ENCODE results near the gene IGFALS.

IGFALS gene

DNA sequence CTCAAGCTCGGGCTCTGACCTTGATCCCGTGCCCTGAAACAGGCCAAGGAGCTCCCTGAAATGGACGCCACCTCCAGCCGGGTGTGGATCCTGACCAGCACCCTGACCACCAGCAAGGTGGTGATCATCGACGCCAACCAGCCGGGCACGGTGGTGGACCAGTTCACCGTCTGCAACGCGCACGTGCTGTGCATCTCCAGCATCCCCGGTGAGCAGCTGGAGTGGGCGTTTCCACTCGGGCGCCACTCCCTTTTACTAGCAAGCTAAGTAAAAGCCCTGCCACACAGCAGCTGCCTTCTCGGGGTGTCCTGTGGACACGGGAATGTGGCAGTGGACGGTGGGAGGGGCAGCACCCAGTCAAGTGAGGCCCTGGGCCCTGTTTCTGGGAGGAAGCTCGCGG is 28.5 kb downstream of the IGFALS start:
- no peak for DNase-seq (ENCODE audit: low spot score)

DNA sequence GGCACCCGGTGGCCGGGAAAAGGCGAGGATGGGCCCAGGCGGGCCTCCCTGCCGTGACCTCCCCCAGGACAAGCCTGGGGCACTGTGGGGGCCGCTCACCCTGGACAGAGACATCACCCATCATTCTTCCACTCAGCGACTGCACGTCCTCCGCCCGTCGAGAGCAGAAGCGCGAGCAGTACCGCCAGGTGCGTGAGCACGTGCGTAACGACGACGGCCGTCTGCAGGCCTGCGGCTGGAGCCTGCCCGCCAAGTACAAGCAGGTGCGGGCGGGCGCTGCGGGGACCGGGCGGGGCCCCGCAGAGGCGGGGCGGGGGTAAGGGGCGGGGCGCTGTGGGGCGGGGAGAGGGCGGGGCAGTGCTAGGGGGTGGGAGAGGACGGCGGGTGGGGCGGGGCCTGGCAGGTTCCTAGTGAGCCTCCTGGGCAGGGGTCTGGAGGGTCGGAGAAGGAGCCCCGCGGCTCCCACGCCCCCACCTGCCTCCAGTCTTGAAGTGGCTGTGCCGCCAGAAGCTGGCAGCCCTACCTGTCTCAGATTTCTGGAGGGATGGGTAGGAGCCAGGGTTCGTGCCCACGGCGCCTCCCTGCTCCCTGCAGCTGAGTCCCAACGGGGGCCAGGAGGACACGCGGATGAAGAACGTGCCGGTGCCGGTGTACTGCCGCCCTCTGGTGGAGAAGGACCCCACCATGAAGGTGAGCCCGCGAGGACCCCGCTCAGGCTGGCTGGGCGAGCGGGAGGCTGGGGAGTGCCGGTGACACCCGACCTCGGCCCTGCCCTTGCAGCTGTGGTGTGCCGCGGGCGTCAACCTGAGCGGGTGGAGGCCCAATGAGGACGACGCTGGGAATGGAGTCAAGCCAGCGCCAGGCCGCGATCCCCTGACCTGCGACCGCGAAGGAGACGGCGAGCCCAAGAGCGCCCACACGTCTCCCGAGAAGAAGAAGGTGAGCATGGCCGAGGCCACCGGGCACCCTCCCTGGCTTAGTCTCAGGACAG is 29.7 kb downstream of the IGFALS start:
- DNase-seq (ENCODE audit: low spot score): no peak

- no peak for DNase-seq (ENCODE audit: low spot score)
Measured at GRCh38 chr16:1762879-1763520, 30.5 kb downstream of the IGFALS start.

DNA sequence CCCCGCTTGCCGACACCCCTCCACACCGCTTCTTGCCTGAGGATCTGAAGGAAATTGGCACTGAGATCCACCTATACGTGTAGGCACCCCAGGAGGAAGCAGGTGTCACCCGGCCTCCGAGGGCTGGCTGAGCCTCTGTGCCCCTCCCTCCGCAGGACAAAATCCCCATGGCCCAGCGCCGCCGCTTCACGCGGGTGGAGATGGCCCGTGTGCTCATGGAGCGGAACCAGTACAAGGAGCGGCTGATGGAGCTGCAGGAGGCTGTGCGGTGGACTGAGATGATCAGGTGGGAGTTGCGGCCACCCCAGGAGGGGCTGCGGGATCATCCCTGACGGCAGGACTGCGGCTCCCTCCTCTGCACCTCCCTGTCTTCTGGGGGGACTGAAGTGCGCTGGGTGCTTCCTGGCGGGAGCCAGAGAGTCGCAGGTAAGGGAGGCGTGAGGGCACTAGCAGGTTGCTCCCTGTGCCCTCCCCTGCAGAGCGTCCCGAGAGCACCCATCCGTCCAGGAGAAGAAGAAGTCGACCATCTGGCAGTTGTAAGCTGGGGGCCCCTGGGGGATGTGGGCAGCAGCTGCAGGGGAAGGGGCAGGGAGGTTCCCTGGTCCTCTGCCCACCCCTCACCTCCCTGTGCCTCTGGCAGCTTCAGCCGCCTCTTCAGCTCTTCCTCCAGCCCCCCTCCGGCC is 31.2 kb downstream of the IGFALS start:
- DNase-seq (ENCODE audit: low spot score): no peak

- no peak for DNase-seq (ENCODE audit: low spot score)
Measured at GRCh38 chr16:1761751-1762150, 31.8 kb downstream of the IGFALS start.

DNA sequence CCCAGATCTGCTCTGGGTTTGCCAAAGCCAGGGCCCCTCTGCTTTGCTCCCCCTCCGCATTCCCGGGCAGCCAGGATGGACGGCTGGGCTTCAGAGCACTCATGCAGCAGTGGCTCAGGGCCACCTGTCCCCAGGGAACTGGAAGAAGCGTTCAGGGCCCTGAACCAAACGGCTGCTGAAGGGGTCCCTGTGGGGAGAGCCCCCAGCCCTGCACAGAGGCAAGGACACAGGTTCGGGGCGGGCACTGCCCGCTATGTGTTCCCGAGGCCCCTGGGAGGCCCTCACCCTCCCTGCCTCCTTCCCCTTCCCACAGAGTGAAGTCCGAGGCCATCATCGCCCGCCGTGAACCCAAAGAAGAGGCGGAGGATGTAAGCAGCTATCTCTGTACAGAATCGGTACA is 32.6 kb downstream of the IGFALS start:
- no peak for DNase-seq (ENCODE audit: low spot score)

- DNase-seq (ENCODE audit: low spot score): no peak
Measured at GRCh38 chr16:1759511-1759910, 34.0 kb downstream of the IGFALS start.

- DNase-seq (ENCODE audit: low spot score): no peak
Measured at GRCh38 chr16:1758923-1759322, 34.6 kb downstream of the IGFALS start.

DNA sequence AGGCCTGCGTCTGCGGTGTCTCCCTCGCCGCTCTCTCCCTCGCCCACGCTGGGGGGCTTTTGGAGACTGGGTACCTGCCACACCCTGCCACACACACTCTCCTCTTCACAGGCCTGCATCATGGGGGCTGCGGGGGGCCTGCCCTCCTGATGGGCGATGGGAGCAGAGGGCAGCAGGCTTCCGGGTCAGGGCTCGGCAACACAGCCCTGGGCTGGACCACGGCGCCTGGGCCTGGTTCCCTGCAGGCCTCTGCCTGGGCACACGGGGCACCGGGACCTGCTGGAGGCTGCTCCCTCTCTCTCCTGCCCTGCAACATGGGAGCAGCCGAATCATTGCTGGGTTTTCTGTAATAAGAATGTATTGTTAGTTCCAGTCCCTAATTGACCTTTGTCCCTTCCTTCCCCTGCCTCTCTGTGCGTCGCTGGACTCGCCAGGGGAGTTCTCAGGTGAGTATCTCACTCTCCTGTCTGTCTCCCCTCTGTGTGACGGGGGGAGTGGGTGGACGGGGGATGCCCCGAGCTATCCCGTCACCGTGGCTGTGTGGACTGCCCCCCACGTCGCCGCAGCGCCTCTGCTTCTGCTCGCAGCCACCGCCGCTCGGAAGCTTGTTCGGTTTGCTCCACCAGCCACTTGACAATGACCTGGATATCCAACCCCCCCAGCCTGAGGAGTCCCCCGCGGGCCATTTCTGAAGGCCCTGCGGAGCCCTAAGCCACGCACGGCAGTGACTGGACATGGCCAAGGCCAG is 35.6 kb downstream of the IGFALS start:
- DNase-seq (ENCODE audit: low spot score): no peak

GRCh38 chr16:1754204-1754603 is 39.3 kb downstream of the IGFALS start:
- DNase-seq (ENCODE audit: low spot score): no peak

- no peak for DNase-seq (ENCODE audit: low spot score)
Measured at GRCh38 chr16:1752853-1753252, 40.7 kb downstream of the IGFALS start.

DNA sequence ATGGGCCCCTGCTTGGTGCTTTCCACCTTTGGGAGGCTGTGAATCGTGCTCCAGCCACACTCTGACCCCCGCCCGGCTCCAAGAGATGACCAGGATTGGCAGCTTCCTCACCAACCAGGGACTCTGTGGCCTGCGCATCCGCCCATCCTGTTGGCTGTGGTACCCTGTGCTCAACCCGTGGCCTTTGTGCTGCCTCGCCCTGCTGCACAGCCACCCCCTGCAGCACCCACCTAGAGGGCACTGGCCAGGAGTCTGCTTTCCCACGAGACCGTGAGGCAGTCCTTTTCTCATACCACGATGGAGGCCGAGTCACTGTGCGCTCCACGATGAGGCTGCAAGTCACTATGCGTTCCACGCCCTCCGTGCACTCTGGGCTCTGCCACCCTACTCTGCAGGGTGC is 41.6 kb downstream of the IGFALS start:
- no peak for DNase-seq (ENCODE audit: low spot score)

DNA sequence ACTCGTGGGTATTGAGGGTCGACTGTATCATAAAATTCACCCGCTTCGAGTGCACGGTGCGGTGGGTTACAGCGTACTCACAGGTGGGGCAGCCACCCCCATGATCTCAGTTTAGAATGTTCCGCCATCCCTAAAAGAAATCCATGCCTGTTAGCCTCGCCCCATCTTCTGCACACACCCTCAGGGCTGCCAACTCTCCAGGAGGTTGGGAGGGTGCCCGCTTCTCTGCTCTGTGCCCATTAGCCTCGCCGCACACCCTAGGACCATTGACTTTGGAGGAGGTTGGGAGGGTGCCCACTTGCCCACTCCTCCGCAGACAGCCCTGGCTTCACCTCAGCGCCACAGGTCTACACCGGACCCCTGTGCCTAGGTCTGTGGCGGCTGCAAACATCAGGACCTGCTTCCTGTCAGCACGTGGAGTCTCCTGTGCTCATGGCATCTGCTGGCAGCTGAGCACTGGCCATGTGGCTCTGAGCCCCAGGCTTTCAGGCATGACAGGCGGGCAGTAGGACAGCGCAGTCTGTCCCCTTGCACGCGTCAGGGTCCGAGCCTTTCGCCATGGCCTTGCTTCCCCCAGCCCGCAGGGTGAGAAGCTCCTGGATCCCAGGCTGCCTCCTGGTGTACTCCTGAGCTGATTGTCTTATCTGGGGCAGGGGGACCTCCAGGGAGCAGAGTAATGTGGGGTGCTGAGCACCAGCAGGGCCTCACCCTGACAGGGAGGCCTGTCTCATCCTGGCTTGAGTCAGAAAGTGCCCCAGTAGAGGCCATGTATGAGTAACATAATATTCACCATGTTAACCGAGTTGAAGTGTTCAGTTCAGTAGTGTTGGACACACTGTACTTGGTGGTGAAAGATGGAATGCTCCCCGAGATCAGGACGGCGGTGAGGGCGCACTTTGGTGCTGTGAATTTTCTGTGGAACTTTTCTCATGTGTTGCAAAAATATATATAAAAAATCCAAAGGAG is 44.1 kb downstream of the IGFALS start:
- DNase-seq (ENCODE audit: low spot score): no peak

DNA sequence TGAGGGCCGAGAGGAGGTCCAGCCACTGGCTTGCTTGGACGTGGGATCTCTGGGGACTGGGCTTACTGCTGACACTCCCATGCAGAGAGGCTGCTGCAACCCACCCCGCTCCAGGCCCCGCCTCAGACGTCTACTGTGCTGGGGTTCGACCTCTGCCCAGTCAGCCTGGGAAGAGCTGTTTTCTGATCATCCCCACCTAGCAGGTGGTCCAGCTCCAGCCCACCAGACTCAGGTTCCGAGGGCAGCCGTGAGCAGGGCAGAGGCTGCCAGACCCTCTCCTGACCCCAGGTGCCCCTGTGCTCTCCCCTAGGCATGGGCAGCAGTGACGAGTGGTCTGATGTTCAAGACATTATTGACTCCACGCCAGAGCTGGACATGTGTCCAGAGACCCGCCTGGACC is 45.6 kb downstream of the IGFALS start:
- no peak for DNase-seq (ENCODE audit: low spot score)

DNA sequence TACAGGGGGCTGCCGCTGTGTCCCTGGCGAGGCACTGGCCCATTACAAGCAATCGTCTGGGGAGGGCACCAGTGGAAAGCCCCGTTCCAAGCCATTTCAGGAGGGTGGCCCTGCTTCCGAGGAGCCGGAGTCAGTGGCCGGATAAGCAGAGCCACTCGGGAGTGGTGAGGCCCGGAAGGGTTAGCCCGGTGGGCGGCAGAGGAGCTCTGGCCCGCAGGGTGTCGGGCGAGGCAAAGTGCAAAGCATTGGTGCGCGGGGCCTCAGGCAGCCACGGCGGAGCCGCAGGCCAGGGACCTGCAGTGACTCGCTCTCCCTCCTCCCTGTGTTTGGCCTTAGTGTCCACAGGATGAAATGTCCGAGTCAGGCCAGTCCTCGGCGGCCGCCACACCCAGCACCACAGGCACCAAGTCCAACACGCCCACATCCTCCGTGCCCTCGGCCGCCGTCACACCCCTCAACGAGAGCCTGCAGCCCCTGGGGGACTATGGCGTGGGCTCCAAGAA is 46.8 kb downstream of the IGFALS start:
- no peak for DNase-seq (ENCODE audit: low spot score)

DNA sequence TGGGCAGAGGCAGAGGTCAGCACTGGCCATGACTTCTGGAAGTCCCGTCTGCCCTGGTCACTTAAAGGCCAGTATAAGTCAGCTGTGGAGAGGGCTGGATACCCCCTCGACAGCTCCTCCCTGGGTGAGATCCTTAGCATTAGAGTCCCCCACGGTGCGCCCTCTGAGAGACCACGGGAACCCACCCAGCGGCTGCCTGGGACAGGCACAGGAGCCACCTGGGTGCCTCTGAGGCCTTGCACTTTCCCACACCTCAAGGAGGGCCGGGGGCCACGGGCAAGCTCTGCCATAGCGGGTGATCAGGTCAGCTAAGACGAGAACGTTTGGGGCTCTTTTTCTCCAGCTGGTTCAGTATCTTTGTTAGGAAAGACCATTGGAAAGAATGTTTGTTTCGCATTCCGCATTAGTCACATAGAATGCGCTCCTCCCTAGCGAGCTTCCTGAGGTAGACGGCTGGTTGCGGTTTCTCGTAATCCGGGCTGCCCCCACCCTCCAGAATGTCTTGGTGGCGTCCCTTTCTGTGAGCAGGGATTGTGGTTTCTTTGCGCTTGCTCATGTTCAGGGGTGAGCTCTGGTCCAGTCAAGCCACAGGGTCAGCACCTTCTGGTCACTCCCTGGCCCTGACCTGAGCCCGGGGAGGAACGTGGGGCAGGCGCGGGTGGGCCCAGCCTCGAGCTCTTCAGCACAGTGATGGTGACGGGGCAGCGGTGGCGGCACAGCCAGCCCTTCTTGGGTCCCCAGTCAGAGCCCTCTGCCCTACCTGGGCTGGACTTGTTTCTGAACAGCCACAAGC is 47.4 kb downstream of the IGFALS start:
- DNase-seq (ENCODE audit: low spot score): no peak

- DNase-seq (ENCODE audit: low spot score): no peak
Measured at GRCh38 chr16:1745181-1745899, 48.2 kb downstream of the IGFALS start.

DNA sequence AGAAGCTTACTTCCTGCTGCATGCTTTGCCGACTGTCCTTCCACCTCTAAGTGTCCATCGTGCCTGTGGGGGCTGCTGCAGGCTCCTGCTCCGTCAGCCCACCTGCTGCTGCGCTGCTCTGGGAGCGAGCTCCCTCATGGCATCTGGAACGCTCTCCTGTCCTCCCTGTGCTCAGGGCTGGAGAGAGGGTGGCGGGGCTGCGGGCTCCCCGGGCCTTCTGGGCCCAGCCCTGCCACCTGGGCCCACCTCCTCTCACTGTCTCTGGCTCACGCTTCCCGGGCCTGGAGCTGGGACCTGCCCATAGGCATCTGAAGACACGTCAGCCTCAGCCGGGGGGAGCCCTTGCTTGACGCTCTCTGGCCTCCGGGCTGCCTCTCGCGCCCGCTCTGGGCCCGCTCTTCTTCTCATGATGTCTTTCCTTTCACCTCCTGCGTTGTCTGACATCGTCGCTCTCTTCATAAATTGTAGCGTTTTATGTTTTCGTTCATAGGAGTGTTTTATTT is 49.1 kb downstream of the IGFALS start:
- no peak for DNase-seq (ENCODE audit: low spot score)
